HG03139 (cell line): ENCODE results near the gene MCM9.
"Not testable (repeated sequence)": the region's sequence is repeated elsewhere in the genome, so short reads cannot be mapped to it uniquely, and the experiment has no call there.

Source experiments
- ATAC-seq: cut with Tn5 transposase; IDR thresholded peaks from one replicate; pipeline ENCODE4 v1.9.1; 2021; ENCODE audit not compliant: unreplicated experiment

The MCM9 gene

GRCh38 chr6:118804091-118804490, 130.9 kb downstream of the MCM9 start:
- ATAC-seq, result no peak

- no peak for ATAC-seq
Observed at GRCh38 chr6:118801257-118801656, 133.7 kb downstream of the MCM9 start.

- peak; percentile 93 for ATAC-seq
Observed at GRCh38 chr6:118800394-118801071, 134.4 kb downstream of the MCM9 start.

GRCh38 chr6:118799826-118800225, 135.1 kb downstream of the MCM9 start:
- ATAC-seq, result no peak

- ATAC-seq, result not testable (repeated sequence)
Observed at GRCh38 chr6:118796548-118796947, 138.4 kb downstream of the MCM9 start.

GRCh38 chr6:118791499-118791898, 143.5 kb downstream of the MCM9 start:
- ATAC-seq, result no peak

- ATAC-seq, result no peak
Observed at GRCh38 chr6:118789954-118790353, 145.0 kb downstream of the MCM9 start.

GRCh38 chr6:118789419-118789818, 145.5 kb downstream of the MCM9 start:
- ATAC-seq, result no peak

- ATAC-seq, result no peak
Observed at GRCh38 chr6:118788702-118789101, 146.3 kb downstream of the MCM9 start.

- ATAC-seq, result no peak
Observed at GRCh38 chr6:118787724-118788423, 147.1 kb downstream of the MCM9 start.

- no peak for ATAC-seq
Observed at GRCh38 chr6:118786596-118787453, 148.1 kb downstream of the MCM9 start.

GRCh38 chr6:118785601-118786000, 149.4 kb downstream of the MCM9 start:
- ATAC-seq, result no peak

GRCh38 chr6:118784641-118785164, 150.3 kb downstream of the MCM9 start:
- ATAC-seq, result no peak

GRCh38 chr6:118783931-118784550, 150.9 kb downstream of the MCM9 start:
- ATAC-seq, result no peak

GRCh38 chr6:118782651-118783050, 152.3 kb downstream of the MCM9 start:
- ATAC-seq, result no peak

GRCh38 chr6:118781897-118782296, 153.1 kb downstream of the MCM9 start:
- no peak for ATAC-seq

GRCh38 chr6:118780668-118781067, 154.3 kb downstream of the MCM9 start:
- ATAC-seq, result no peak

- ATAC-seq, result no peak
Observed at GRCh38 chr6:118776607-118777549, 158.1 kb downstream of the MCM9 start.

GRCh38 chr6:118775381-118775780, 159.6 kb downstream of the MCM9 start:
- no peak for ATAC-seq

- no peak for ATAC-seq
Observed at GRCh38 chr6:118774581-118774980, 160.4 kb downstream of the MCM9 start.
